SK-N-SH (cell line): ENCODE results near the gene LIX1L. TPM values are rescaled to one million over a fixed set of nuclear protein-coding genes. Genes with fewer than 3 reads are reported as not detected.

Source experiments
- CTCF ChIA-PET: fragments of 300-600, 350-600 bp; formaldehyde crosslinking; extraction: SDS; loops from one replicate; lab custom pipeline; 2021; lab: Yijun Ruan, JAX
- POLR2A ChIA-PET: fragments of 350-600 bp; sonication (Branson Sonifier 250); formaldehyde crosslinking; extraction: SDS; loops from one replicate; lab custom pipeline; 2020; ENCODE audit warnings: antibody characterized with exemption, inconsistent platforms; lab: Yijun Ruan, JAX
- DNase-seq: peaks from one replicate; pipeline ENCODE4 v3.0.0; 2012
- H2AFZ ChIP-seq: fragments of 200-600 bp; sonication (generic); 2 replicates; pipeline ENCODE4 v1.8.1; 2016; ENCODE audit warnings: antibody characterized with exemption, mild to moderate bottlenecking, low read depth
- H3F3A ChIP-seq: fragments of 200-600 bp; sonication (generic); replicated peaks from 2 replicates; pipeline ENCODE3; 2016; ENCODE audit warnings: antibody characterized with exemption, mild to moderate bottlenecking; ENCODE audit not compliant: insufficient read depth
- H3K27ac ChIP-seq, 2 experiments: fragments of 200-500 bp in 1 of 2; fragments of 200-600 bp in 1 of 2; sonication (Bioruptor generic) in 1 of 2; sonication (generic), shearing (Covaris generic) in 1 of 2; 2 replicates each; pipeline versions ENCODE4 v1.5.1 to v1.6.1; 2014 to 2016; ENCODE audit warnings: low read depth in 2 of 2, inconsistent platforms in 1 of 2, low read length in 1 of 2, mild to moderate bottlenecking in 1 of 2, mixed read lengths in 1 of 2
- H3K27me3 ChIP-seq: fragments of 200-600 bp; sonication (generic), shearing (Covaris generic); 2 replicates; pipeline ENCODE4 v1.6.1; 2016; ENCODE audit warnings: mixed run types; ENCODE audit not compliant: insufficient read depth
- H3K36me3 ChIP-seq, 2 experiments: fragments of 200-500 bp in 1 of 2; fragments of 200-600 bp in 1 of 2; sonication (Bioruptor generic) in 1 of 2; sonication (generic) in 1 of 2; replicated peaks in 1 of 2; 2 replicates each; pipeline versions ENCODE3 to v1.5.1; 2014 to 2016; ENCODE audit warnings: low read length in 1 of 2, mild to moderate bottlenecking in 1 of 2; ENCODE audit not compliant: insufficient read depth in 2 of 2, control insufficient read depth in 1 of 2
- H3K4me1 ChIP-seq, 2 experiments: fragments of 200-500 bp in 1 of 2; fragments of 200-600 bp in 1 of 2; sonication (Bioruptor generic) in 1 of 2; sonication (generic), shearing (Covaris generic) in 1 of 2; 2 replicates each; pipeline versions ENCODE4 v1.5.1 to v1.6.1; 2014 to 2016; ENCODE audit warnings: low read depth in 1 of 2, low read length in 1 of 2, mixed run types in 1 of 2; ENCODE audit not compliant: insufficient read depth in 2 of 2, control insufficient read depth in 1 of 2
- H3K4me2 ChIP-seq: fragments of 200-600 bp; sonication (generic), shearing (Covaris generic); 2 replicates; pipeline ENCODE4 v1.6.1; 2017; ENCODE audit warnings: mixed run types
- H3K4me3 ChIP-seq, 2 experiments: fragments of 200-500 bp in 1 of 2; fragments of 200-600 bp in 1 of 2; sonication (Bioruptor generic) in 1 of 2; sonication (generic), shearing (Covaris generic) in 1 of 2; 2 replicates each; pipeline versions ENCODE4 v1.5.1 to v1.8.1; 2014 to 2016; ENCODE audit warnings: low read depth in 2 of 2, inconsistent platforms in 1 of 2, low read length in 1 of 2, mild to moderate bottlenecking in 1 of 2, mixed read lengths in 1 of 2, moderate library complexity in 1 of 2
- H3K79me2 ChIP-seq: fragments of 200-600 bp; sonication (generic); 2 replicates; pipeline ENCODE4 v1.8.1; 2017; ENCODE audit warnings: mild to moderate bottlenecking; ENCODE audit not compliant: insufficient read depth
- H3K9ac ChIP-seq: fragments of 200-600 bp; sonication (generic); 2 replicates; pipeline ENCODE4 v1.6.1; 2017; ENCODE audit warnings: mixed run types
- H3K9me2 ChIP-seq: fragments of 200-600 bp; sonication (generic); 2 replicates; pipeline ENCODE4 v1.6.1; 2017; ENCODE audit warnings: mixed run types
- H3K9me3 ChIP-seq: fragments of 200-600 bp; sonication (generic); 2 replicates; pipeline ENCODE4 v1.6.1; 2017; ENCODE audit warnings: mixed run types, mild to moderate bottlenecking, moderate library complexity
- H4K20me1 ChIP-seq: fragments of 200-600 bp; sonication (generic); 2 replicates; pipeline ENCODE4 v1.6.1; 2017; ENCODE audit warnings: mild to moderate bottlenecking, mixed run types; ENCODE audit not compliant: insufficient read depth
- CTCF ChIP-seq: fragments of 200-600 bp; sonication (generic); IDR thresholded peaks from 2 replicates; pipeline ENCODE4 v1.6.1; 2017; ENCODE audit warnings: antibody characterized with exemption, mild to moderate bottlenecking, moderate library complexity
- MAX ChIP-seq: IDR thresholded peaks from 2 replicates; pipeline ENCODE4 v1.4.0; 2012; ENCODE audit warnings: low read depth
- MEF2A ChIP-seq: IDR thresholded peaks from 2 replicates; pipeline ENCODE4 v1.4.0; 2012; ENCODE audit warnings: low read depth, borderline replicate concordance
- PBX3 ChIP-seq: IDR thresholded peaks from 2 replicates; pipeline ENCODE4; 2012
- REST ChIP-seq: IDR thresholded peaks from 2 replicates; pipeline ENCODE4 v1.6.1; 2012; ENCODE audit warnings: mild to moderate bottlenecking, low read depth, low read length, moderate library complexity
- TAF1 ChIP-seq: IDR thresholded peaks from 2 replicates; pipeline ENCODE4 v1.6.1; 2012; ENCODE audit warnings: low read depth, mild to moderate bottlenecking, low read length, moderate library complexity, borderline replicate concordance
- TCF12 ChIP-seq: IDR thresholded peaks from 2 replicates; pipeline ENCODE4 v1.4.0; 2012
- WGBS: methylation state at CpG from one replicate; pipeline ENCODE4 v1.1.6; 2017; ENCODE audit warnings: low lambda C conversion rate; 5-methylcytosine and 5-hydroxymethylcytosine counted together
- polyA plus RNA-seq, 3 experiments: library from polyadenylated mRNA; depleted of rRNA; stranded (reverse); fragments of >200 nt; gene quantifications; 2 replicates each; pipeline ENCODE4 v1.2.3, GENCODE V29; 2012

The LIX1L gene
- polyA plus RNA-seq, 1 of the 3 experiments (the other 2 are of a cell fraction), result 39.1 TPM

- TF ChIP-seq CTCF (no peak), PBX3 (0 out of 2 replicates have a peak, but pooled peaks have one; percentile 5)
Measured at GRCh38 chr1:145963265-145964019, 5.6 kb upstream of the LIX1L start (continued).

DNA sequence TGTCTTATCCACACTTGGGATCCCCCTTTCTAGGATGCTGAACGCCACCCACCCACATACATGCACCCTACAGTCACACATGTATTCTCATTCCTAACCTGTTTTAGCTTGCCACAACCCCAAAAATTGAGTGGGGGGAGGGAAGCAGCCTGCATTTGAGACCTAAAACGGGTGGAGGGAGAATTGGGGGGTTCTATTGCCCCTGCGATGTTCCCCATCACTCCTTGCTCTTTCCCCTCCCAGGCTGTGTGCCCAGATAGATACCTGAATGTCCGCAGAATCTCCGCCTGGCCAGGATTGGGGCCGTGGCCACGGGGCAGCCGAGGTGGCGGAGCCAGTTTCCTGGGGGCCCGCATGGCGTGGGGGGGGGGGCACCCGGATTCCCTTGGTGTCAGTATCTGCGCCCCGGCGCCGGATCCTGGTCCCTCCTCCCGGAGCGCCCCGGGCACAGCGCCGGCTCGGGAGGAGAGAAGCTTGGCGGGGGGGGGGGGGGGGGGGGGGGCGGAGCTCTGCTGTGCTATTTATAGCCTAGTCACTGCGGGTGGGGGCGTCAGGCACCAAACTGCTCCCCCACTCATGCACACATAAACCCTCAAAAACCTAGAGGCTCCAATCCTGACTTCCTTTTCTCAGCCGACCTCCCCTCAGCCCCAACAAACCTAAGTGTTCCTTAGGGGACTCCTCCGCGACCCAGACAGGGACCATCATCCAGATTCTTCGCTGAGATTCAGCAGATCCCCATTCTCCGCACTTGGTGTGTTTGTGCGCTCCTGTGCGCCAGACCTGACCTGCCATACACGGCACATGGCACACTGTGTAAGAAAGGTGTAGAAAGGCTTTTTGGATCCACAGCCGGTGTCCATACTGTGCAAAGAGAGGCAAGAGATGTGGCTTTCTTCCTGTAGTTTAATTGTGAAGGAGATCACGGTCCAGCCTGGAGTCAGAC, 4.6 kb upstream of the LIX1L start:
- DNase-seq, result peak; percentile 68
- Histone ChIP-seq H3K9me2 (no peaks in the 10 kb centered on the region), H3K4me3 (peak overlapping the region; percentile 76 to 78), H3K9ac (peak overlapping the region; percentile 58; the same call in 1 of the 2 replicates), H3K4me1 (peaks cover 25 to 45% of the 10 kb centered on the region in 2 experiments), H3K27me3 (no peaks in the 10 kb centered on the region), H3K79me2 (peaks cover 4% of the 10 kb centered on the region; the same call in 1 of the 2 replicates), H2AFZ (peak overlapping the region; percentile 77), H3K27ac (peak overlapping the region; percentile 83 to 98), H4K20me1 (no peaks in the 10 kb centered on the region), H3F3A (peaks cover 29% of the 10 kb centered on the region), H3K36me3 (peaks cover 0 to 5% of the 10 kb centered on the region in 2 experiments), H3K9me3 (no peaks in the 10 kb centered on the region), H3K4me2 (peak overlapping the region; percentile 95)
- 38% methylated on average over 15 of the region's 36 CpGs for whole genome bisulfite sequencing
- TF ChIP-seq TCF12 (no peak), MEF2A (peak; percentile 72; the same call in 1 of the 2 replicates), TAF1 (0 out of 2 replicates have a peak, but pooled peaks have one; percentile 19), REST (no peak), MAX (0 out of 2 replicates have a peak, but pooled peaks have one; percentile 0)
- ChIA-PET CTCF (interaction anchor here (0.6 to 3.3 kb wide), 6 partner anchors 15 to 117 kb away, joined by 3 to 16 read pairs (median 4); partner anchors contain the start of gene NUDT17), POLR2A (interaction anchor here (0.6 to 3.8 kb wide), 2 partner anchors 35 to 89 kb away, joined by 3 to 31 read pairs; partner anchors contain the start of gene RBM8A)
